Astrocyte of the cerebellum (primary cell): ENCODE data around the gene KIF5C.

ENCODE experiments used
- DNase-seq: peaks from one replicate; pipeline ENCODE4 v3.0.0-alpha.2; 2011; ENCODE audit warnings: low read depth
- H3K4me3 ChIP-seq: 2 replicates; pipeline ENCODE4 v1.5.1; 2011; ENCODE audit warnings: mild to moderate bottlenecking, low read depth, low read length, moderate library complexity
- in situ Hi-C: cut with HindIII; loops from 2 replicates; pipeline ENCODE4 v1.10.0; 2017; ENCODE audit warnings: low sequenced_read_pairs
- TF ChIP-seq, protein P1 (sequence below): IDR thresholded peaks from 2 replicates; pipeline ENCODE4 v1.5.1; 2012; ENCODE audit warnings: low read length, low read depth, moderate library complexity, mild to moderate bottlenecking; ENCODE audit errors: missing control alignments

The KIF5C gene

DNA sequence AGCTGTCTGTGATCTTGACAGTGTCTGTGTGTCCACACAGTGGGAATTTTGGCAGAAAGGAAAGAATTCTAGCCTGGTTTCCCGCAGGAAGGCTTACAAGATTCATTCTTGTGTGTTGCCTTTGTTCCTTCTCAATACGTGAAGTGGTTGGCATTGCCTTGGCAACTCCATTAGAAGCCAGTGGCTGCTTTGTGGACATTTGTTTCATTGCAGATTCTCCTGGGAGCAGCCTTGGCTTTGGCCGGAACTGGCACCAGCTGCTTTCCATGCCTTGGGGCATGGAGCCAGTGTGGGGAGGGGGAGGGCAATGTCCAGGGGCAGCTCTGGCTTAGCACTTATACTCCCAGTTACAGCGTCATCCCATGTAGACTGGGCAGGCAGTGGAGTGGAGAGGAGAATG lies 39.4 kb downstream of the KIF5C start:
- DNase-seq, result no peak
- in situ Hi-C loops, result no loop called here
- TF ChIP-seq, protein P1, sequence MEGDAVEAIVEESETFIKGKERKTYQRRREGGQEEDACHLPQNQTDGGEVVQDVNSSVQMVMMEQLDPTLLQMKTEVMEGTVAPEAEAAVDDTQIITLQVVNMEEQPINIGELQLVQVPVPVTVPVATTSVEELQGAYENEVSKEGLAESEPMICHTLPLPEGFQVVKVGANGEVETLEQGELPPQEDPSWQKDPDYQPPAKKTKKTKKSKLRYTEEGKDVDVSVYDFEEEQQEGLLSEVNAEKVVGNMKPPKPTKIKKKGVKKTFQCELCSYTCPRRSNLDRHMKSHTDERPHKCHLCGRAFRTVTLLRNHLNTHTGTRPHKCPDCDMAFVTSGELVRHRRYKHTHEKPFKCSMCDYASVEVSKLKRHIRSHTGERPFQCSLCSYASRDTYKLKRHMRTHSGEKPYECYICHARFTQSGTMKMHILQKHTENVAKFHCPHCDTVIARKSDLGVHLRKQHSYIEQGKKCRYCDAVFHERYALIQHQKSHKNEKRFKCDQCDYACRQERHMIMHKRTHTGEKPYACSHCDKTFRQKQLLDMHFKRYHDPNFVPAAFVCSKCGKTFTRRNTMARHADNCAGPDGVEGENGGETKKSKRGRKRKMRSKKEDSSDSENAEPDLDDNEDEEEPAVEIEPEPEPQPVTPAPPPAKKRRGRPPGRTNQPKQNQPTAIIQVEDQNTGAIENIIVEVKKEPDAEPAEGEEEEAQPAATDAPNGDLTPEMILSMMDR, result no peak
- no peak overlapping the region for H3K4me3 ChIP-seq

DNA sequence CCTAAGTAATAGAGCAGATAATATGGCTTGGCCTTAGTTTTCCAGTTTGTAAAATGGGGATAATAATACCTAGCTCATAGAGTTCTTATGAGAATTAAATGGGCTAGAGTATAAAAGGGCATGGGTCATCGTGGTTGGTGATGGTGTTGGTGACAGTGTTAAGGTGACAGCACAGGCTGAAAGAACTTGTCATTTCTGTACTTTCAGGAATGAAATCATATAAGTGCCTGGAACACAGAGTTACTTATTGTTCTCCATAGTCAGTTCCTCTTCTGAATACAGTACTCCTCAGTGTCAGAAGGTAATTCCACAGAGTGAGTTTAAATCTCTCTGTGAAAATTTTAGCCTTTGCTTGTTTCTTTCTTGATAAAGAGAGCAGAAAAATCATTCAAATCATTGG lies 42.4 kb downstream of the KIF5C start:
- in situ Hi-C loops, result no loop called here
- no peak overlapping the region for H3K4me3 ChIP-seq
- TF ChIP-seq, protein P1, result no peak
- no peak for DNase-seq

DNA sequence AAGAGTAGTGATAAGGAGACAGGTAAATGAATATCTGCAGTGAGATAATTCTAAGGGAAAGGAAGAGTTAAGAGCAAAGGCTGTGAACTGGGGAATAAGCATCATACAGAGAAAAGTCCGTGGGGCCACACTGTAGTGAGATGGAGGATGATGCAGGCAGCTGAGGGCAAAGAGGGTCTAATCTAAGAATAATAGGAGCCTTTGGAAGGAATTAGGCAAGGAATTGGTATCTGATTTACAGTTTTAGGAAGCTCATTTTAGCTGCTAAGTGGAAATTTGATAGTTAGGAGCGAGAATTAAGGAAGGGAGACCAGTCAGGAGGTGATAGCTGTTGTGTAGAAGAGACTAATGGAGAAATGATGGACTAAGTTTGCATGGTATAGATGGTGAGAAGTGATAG lies 43.5 kb downstream of the KIF5C start:
- TF ChIP-seq, protein P1, result no peak
- no peak for DNase-seq
- in situ Hi-C loops, result no loop called here
- no peak overlapping the region for H3K4me3 ChIP-seq

DNA sequence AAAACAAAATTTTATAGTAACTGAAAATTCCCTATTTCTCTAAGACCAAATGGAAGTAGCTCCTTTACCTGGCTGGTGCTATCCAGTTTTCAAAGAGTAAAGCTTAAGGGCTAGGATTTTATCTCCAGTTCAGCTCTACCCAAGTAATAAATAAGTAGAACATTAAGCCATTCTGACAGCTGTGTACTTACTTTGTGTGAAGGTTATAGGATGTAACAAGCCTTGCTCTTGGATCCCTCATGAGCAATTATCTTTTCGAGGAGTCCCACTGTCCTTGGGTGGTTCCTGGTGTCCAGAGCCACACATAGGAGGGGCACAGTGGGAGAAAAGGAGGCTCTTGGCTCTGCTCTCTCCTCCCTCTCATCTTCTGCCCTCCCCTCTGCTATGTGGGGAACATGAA lies 45.5 kb downstream of the KIF5C start:
- TF ChIP-seq, protein P1, result no peak
- DNase-seq, result no peak
- in situ Hi-C loops, result no loop called here
- H3K4me3 ChIP-seq, result no peak overlapping the region

DNA sequence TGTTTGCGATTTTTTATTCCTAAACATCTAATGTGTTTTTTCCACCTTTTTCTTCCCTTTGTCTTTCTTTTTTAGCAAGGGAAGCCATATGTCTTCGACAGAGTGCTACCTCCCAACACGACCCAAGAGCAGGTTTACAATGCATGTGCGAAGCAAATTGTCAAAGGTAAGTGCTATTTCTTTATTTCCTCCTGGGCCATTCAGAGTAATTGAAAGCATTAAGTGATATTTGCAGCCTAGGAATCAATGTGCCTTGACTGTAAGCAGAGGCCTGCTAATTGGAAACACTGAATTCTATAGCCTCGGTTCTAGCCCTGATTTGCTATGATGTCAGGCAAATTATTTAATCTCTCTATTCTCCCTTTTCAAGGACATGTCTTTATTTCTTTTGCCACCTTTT lies 47.0 kb downstream of the KIF5C start:
- in situ Hi-C loops, result no loop called here
- no peak for DNase-seq
- TF ChIP-seq, protein P1, result no peak
- no peak overlapping the region for H3K4me3 ChIP-seq

DNA sequence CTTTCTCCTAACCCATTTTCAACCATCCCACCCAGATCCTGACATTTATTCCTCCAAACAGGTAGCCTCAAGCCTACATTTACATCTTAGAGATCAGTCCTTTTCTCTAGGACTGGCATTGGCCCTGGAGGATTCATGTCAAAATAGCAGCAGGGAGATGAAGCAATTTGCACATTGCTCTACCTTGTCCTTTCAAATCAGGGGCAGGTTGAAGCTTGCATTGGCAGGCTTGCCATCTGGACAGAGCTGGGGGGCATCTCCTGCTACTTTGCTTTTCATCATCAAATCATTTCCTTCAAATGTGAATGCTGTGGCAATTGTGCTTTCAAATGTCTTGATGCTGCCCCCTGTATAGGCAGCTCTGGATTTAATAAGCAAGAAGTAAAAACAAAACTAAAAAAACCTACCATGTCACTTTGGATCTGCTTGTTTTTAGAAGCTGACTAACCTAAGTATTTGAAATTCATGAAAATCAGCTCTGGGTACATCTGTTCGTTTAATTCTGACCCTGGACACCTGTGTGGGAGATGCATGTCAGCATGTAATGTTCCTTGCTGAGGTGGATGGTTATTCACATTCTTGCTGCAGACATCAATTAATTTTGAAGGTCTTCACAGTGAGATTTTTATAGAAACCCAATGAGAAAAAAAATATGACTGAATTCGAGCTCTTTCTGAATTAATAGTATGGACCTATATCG lies 47.9 kb downstream of the KIF5C start:
- in situ Hi-C loops, result no loop called here
- no peak overlapping the region for H3K4me3 ChIP-seq
- DNase-seq, result no peak
- TF ChIP-seq, protein P1, result no peak
